Fibroblast of pulmonary artery (primary cell): ENCODE data around the gene WNT7B.

Source experiments
- DNase-seq: peaks from one replicate; pipeline ENCODE4 v3.0.0-alpha.2; 2010; ENCODE audit warnings: low read depth
- H3K4me3 ChIP-seq: replicated peaks from 2 replicates; pipeline ENCODE4 v1.5.1; 2011; ENCODE audit warnings: low read depth, mild to moderate bottlenecking, control low read depth, low read length, moderate library complexity
- TF ChIP-seq, protein P1 (sequence below): IDR thresholded peaks from 2 replicates; pipeline ENCODE4 v1.5.1; 2011; ENCODE audit warnings: mild to moderate bottlenecking, control low read depth, low read length, inconsistent platforms; ENCODE audit errors: missing control alignments

WNT7B gene

DNA sequence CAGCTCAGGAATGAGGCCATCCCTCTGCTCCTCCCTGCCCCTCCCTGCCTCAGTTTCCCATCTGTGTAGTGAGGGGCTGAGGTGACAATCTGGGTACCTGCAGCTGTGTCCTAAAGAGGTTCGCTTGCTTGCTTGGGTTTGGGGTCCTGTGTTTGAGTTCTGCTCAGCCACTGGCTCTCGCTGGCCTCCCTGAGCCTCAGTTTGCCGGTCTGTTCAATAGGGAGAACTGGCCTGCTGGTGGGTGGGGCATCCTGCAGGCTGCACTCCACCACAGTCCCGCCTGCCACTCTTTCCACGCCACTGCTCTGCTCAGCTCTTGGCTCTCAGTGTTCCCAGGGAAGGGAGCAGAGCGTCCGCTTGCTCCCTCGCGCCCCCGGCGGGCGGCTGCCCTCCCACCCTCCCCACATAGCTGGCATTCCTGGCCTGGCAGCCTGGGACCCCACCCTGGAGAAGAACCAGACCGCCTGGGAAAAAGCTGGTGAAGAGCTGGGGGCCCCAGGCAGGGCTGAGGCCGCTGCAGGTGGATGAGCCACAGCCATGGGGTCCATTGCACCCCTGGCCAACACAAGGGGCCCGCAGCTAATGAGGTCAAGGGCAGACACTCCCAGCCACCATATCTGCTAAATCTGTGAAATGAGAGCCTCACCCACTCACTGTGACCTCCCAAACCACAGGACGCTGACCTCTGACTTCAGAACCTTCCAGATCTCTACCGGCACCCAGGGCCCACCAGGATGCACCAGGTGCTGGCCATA lies 15.1 kb downstream of the WNT7B start:
- no peak overlapping the region for H3K4me3 ChIP-seq
- no peak for DNase-seq
- TF ChIP-seq, protein P1, sequence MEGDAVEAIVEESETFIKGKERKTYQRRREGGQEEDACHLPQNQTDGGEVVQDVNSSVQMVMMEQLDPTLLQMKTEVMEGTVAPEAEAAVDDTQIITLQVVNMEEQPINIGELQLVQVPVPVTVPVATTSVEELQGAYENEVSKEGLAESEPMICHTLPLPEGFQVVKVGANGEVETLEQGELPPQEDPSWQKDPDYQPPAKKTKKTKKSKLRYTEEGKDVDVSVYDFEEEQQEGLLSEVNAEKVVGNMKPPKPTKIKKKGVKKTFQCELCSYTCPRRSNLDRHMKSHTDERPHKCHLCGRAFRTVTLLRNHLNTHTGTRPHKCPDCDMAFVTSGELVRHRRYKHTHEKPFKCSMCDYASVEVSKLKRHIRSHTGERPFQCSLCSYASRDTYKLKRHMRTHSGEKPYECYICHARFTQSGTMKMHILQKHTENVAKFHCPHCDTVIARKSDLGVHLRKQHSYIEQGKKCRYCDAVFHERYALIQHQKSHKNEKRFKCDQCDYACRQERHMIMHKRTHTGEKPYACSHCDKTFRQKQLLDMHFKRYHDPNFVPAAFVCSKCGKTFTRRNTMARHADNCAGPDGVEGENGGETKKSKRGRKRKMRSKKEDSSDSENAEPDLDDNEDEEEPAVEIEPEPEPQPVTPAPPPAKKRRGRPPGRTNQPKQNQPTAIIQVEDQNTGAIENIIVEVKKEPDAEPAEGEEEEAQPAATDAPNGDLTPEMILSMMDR: no peak

DNA sequence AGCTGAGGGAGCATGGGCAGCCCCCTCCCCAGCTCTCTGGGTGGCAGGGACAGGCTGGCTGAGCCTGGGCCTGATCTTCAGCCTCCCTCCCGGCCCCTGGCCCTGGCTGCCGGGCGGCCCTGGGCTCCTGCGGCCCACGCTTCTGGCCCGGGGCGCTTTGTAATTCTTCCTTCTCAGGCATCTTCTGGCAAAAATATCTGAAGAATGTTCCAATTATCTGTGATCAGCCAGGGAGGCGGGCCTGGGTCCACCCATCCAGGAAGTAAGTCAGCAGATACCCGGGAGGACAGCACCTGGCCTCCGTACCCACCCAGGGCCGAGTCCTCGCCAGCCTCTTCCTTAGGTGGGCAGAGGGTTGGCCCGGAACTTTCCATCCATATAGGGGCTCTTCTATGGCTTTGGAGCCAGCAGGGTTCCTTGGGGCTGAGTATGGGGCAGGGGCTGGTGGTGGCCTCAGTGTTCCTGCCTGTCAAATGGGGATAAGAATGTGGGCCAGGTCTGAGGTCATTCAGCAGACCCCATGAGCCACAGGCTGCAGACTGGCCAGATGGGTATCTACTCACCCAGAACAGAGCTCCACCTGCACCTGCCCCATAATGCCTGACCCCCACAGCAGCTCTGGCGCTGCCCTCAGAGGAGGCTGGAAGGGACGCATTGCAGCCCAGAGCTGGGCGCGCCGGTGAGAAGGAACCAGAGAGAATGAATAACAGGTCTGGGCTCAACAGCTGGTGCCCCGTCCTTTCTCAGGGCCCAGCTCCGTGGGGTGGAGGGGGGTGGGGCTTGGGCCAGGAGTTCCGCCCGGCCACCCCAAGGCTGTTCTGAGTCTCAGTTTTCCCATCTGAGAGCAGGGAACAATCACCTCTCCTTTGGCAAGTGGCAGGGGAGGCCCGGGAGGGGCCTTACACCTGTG lies 16.2 kb downstream of the WNT7B start:
- no peak overlapping the region for H3K4me3 ChIP-seq
- no peak for DNase-seq
- TF ChIP-seq, protein P1: no peak

DNA sequence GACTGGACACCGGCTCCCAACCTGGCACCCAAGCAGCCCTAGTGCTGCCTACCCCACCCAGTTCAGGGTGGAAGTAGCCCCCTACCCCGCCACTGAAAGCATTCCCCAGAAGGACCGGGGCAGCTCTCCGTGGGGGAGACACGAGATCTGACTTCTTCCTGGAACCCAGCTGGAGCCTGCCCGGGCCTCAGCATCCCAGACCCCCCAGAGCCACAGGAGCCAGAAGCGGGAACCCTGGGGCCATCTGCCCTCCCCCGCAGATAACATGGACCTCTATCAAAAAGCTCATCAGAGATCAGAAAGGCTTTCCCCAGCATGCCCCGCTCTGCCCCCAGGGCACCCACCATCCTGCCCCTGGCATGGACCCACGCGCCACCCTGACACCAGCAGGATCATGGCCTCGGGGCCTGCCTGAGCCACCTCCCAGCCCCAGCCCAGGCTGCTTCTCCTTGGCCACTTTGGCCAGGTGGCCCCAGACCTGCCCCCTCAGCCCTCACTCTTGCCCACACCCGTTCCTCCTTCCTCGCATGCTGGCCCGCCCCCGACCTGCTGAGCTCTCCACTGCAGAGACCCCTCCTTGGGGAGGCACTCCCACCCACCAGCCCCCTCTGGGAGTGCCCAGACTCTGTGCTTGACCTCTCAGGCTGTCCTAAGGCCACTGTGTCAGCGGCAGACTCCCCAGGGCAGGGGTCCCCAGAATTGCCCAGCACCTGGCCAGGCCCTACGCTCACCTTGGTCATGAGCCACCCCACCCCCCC lies 17.1 kb downstream of the WNT7B start:
- TF ChIP-seq, protein P1: no peak
- no peak overlapping the region for H3K4me3 ChIP-seq
- DNase-seq: no peak

DNA sequence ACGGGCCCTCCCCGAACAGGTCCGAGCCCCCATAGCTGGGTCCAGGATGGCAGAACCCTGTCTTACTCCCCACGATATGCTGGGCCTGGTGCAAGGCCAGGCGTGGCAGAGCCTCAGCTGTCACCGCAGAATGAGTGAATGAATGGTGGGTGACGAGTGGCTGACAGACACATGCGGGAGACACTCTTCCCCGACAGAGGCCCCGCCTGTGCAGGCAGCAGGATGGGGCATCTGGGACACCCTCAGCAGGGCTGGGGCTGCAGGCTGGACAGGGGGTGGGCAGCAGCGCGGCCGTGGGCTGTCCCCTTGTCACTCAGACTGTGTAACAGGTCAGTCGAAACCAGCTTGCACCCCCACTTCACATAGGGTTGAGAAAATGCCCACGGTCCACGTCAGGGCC lies 18.0 kb downstream of the WNT7B start:
- no peak for DNase-seq
- TF ChIP-seq, protein P1: no peak
- no peak overlapping the region for H3K4me3 ChIP-seq

DNA sequence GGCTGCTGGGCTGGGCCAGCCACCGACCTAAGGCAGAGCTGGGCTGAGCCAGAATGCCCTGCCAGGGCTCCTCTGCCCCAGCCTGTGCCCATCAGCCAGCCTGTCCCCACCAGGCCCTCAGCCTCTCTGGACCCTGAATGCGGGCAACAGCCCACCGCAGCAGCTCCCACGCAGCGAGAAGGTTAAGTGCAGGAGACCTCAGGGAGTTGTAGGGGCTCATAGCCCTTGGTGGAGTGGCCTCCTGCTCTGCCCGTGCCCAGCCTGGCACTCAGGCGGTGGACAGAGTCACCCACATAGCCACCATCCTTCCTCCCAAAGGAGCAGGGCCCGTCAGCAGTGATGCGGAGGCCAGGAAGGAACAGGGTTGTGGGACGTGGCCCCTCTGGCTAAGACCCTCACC lies 19.1 kb downstream of the WNT7B start:
- DNase-seq: no peak
- H3K4me3 ChIP-seq: no peak overlapping the region
- TF ChIP-seq, protein P1: no peak

DNA sequence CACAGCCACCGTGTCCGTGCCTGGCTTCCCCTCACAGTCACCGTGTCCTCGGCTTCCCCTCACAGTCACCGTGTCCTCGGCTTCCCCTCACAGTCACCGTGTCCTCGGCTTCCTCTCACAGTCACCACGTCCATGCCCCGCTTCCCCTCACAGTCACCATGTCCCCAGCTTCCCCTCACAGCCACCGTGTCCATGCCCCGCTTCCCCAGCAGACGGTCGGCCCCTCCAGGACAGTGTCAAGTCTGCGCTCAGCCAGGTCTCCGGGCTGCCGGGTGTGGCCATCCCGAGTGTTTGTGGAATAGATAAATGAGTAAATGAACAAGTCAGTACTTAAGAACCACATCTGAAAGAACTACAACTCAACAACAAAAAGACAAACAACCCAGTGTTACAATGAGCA lies 23.8 kb downstream of the WNT7B start:
- TF ChIP-seq, protein P1: no peak
- no peak overlapping the region for H3K4me3 ChIP-seq

More for the DNA sequence above, 23.8 kb downstream of the WNT7B start:
- DNase-seq: no peak
